Cardiac muscle cell (in vitro differentiated cells and primary cell): ENCODE data around the gene FAHD1. TPM values are rescaled to one million over a fixed set of nuclear protein-coding genes. Genes with fewer than 3 reads are reported as not detected.

ENCODE experiments used
- DNase-seq, 2 donors: peaks; one replicate each; pipeline versions ENCODE4 v3.0.0 to v3.0.0-alpha.2; 2010 to 2017; ENCODE audit warnings: low read depth in 1 of 2, low spot score in 1 of 2
- H3K27ac ChIP-seq: fragments of 200-600 bp; sonication (generic); 2 replicates; pipeline ENCODE4 v1.5.1; 2016
- H3K27me3 ChIP-seq: fragments of 200-600 bp; sonication (generic); 2 replicates; pipeline ENCODE4 v1.6.0; 2016; ENCODE audit warnings: control low read depth
- H3K36me3 ChIP-seq: fragments of 200-600 bp; sonication (generic); 2 replicates; pipeline ENCODE4 v1.5.1; 2016; ENCODE audit warnings: control low read depth
- H3K4me1 ChIP-seq: fragments of 200-600 bp; sonication (generic); 2 replicates; pipeline ENCODE4 v1.8.1; 2017; ENCODE audit warnings: low read depth, mild to moderate bottlenecking, mixed run types
- H3K4me3 ChIP-seq: fragments of 200-600 bp; sonication (generic); 2 replicates; pipeline ENCODE4 v1.5.1; 2016; ENCODE audit warnings: mild to moderate bottlenecking
- H3K9me3 ChIP-seq: fragments of 200-600 bp; sonication (generic); 2 replicates; pipeline ENCODE4 v1.5.1; 2017; ENCODE audit warnings: low read depth, mild to moderate bottlenecking, control low read depth
- polyA plus RNA-seq: library from polyadenylated mRNA; unstranded; fragments of >200 nt; fragmentation: Nextera tagmentation; extraction: Ambion mirVana; gene quantifications from 2 replicates; pipeline ENCODE4 v1.2.1, GENCODE V29; 2016
- total RNA-seq: library from RNA; depleted of rRNA; stranded (reverse); fragments of >200 nt; gene quantifications from 2 replicates; pipeline ENCODE4 v1.2.3, GENCODE V29; 2016
- TF ChIP-seq, protein P1 (sequence below): IDR thresholded peaks from 2 replicates; pipeline ENCODE4 v1.5.1; 2012; ENCODE audit warnings: low read depth, mild to moderate bottlenecking, low read length

FAHD1 gene
- total and polyA plus RNA-seq, 2 experiments from 2014 or later, result 55.3 to 73.5 TPM

DNA sequence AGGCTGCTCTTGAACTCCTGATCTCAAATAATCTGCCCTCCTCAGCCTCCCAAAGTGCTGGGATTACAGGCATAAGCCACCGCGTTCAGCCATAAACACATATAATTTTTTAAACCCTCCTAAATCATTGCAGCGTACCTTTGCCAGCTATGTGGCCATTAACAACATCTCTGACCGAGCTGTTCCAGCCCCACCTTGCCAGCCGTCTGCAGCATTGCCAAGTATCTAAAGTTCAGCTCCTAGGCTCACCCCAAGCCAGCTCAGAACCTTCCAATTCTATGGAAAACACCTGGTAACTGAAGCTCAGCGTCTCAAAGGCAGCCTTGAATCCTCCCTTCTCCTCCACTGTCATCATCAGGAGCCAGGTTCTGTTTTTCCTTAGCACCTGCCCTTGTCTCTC, 50.1 kb downstream of the FAHD1 start:
- Histone ChIP-seq H3K36me3 (no peaks in the 10 kb centered on the region), H3K4me3 (no peak overlapping the region), H3K9me3 (no peaks in the 10 kb centered on the region), H3K27ac (no peak overlapping the region), H3K27me3 (peaks cover 55% of the 10 kb centered on the region), H3K4me1 (no peaks in the 10 kb centered on the region)
- TF ChIP-seq, protein P1, sequence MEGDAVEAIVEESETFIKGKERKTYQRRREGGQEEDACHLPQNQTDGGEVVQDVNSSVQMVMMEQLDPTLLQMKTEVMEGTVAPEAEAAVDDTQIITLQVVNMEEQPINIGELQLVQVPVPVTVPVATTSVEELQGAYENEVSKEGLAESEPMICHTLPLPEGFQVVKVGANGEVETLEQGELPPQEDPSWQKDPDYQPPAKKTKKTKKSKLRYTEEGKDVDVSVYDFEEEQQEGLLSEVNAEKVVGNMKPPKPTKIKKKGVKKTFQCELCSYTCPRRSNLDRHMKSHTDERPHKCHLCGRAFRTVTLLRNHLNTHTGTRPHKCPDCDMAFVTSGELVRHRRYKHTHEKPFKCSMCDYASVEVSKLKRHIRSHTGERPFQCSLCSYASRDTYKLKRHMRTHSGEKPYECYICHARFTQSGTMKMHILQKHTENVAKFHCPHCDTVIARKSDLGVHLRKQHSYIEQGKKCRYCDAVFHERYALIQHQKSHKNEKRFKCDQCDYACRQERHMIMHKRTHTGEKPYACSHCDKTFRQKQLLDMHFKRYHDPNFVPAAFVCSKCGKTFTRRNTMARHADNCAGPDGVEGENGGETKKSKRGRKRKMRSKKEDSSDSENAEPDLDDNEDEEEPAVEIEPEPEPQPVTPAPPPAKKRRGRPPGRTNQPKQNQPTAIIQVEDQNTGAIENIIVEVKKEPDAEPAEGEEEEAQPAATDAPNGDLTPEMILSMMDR, result no peak
- no peak for DNase-seq

DNA sequence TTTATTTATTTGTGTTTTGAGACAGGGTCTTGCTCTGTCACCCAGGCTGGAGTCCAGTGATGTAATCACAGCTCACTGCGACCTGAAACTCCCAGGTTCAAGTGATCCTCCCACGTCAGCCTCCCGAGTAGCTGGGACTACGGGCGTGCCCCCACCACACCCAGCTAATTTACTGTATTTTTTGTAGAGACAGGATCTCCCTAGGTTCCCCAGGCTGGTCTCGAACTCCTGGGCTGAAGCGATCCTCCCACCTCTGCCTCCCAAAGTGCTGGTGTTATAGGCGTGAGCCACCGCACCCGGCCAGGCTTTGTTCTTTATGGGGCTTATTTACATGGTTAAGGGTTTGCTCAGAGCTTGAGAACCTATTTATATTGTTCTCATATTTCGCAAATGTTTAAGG, 50.8 kb downstream of the FAHD1 start:
- Histone ChIP-seq H3K4me1 (no peaks in the 10 kb centered on the region), H3K4me3 (no peak overlapping the region), H3K27ac (no peak overlapping the region), H3K36me3 (no peaks in the 10 kb centered on the region), H3K27me3 (peaks cover 48% of the 10 kb centered on the region), H3K9me3 (no peaks in the 10 kb centered on the region)
- DNase-seq, result no peak
- TF ChIP-seq, protein P1, result no peak

DNA sequence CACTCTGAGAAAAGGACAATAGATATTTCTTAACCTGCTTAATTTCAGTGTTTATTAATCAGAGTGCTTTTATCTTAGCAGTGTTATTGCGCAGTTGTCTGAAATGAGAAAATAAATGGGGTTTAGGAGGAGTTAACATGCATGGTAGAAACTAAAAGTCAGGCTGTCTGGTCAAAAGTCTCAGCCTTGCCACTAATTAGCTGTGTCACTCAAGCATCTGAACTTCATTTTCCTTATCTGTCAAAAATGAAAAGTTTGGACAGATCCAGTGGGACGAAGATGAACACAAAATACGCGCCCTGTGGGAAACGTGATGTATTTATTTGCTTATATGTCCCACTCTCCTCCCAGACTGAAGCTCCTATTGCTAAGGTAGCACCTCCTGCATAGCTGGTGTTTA, 51.2 kb downstream of the FAHD1 start:
- Histone ChIP-seq H3K9me3 (no peaks in the 10 kb centered on the region), H3K4me3 (no peak overlapping the region), H3K36me3 (no peaks in the 10 kb centered on the region), H3K4me1 (no peaks in the 10 kb centered on the region), H3K27me3 (peaks cover 43% of the 10 kb centered on the region), H3K27ac (no peak overlapping the region)
- TF ChIP-seq, protein P1, result no peak
- DNase-seq, result no peak

Other genes with a start within 250 kb of the FAHD1 start
- gene IFT140, start 215.1 kb upstream of the FAHD1 start, total RNA-seq, result 40.4 and 48.9 TPM in 2 replicates
- gene IFT140, start 215.1 kb upstream of the FAHD1 start, polyA plus RNA-seq, result 23.8 and 31.9 TPM in 2 replicates
- gene CRAMP1, start 214.8 kb upstream of the FAHD1 start, total RNA-seq, result 13.1 and 15.3 TPM in 2 replicates
- 7.7 and 10.3 TPM in 2 replicates for gene CRAMP1, start 214.8 kb upstream of the FAHD1 start, polyA plus RNA-seq
- gene JPT2, start 148.9 kb upstream of the FAHD1 start, total RNA-seq, result 34.5 and 45.1 TPM in 2 replicates
- 10.0 and 10.6 TPM in 2 replicates for gene JPT2, start 148.9 kb upstream of the FAHD1 start, polyA plus RNA-seq
- gene MAPK8IP3, start 121.0 kb upstream of the FAHD1 start, total RNA-seq, result 109 and 127 TPM in 2 replicates
- gene MAPK8IP3, start 121.0 kb upstream of the FAHD1 start, polyA plus RNA-seq, result 57.1 and 75.2 TPM in 2 replicates
- gene NME3, start 55.7 kb upstream of the FAHD1 start, total RNA-seq, result 72.2 and 106 TPM in 2 replicates
- gene NME3, start 55.7 kb upstream of the FAHD1 start, polyA plus RNA-seq, result 76.9 and 112 TPM in 2 replicates
- 19.3 and 42.7 TPM in 2 replicates for gene EME2, start 54.4 kb upstream of the FAHD1 start, total RNA-seq
- gene EME2, start 54.4 kb upstream of the FAHD1 start, polyA plus RNA-seq, result 13.2 and 18.7 TPM in 2 replicates
- 188 and 195 TPM in 2 replicates for gene MRPS34, start 54.1 kb upstream of the FAHD1 start, total RNA-seq
- gene MRPS34, start 54.1 kb upstream of the FAHD1 start, polyA plus RNA-seq, result 164 and 172 TPM in 2 replicates
- 90.5 and 101 TPM in 2 replicates for gene SPSB3, start 44.6 kb upstream of the FAHD1 start, total RNA-seq
- gene SPSB3, start 44.6 kb upstream of the FAHD1 start, polyA plus RNA-seq, result 81.4 and 96.4 TPM in 2 replicates
- gene NUBP2, start 44.2 kb upstream of the FAHD1 start, total RNA-seq, result 151 and 166 TPM in 2 replicates
- 121 and 138 TPM in 2 replicates for gene NUBP2, start 44.2 kb upstream of the FAHD1 start, polyA plus RNA-seq
- gene IGFALS, start 33.5 kb upstream of the FAHD1 start, total RNA-seq, result 1.2 and 2.1 TPM in 2 replicates
- gene IGFALS, start 33.5 kb upstream of the FAHD1 start, polyA plus RNA-seq, result 1.3 TPM in 1 of 2 replicates, not detected in the other
- gene HAGH, start 381 bp upstream of the FAHD1 start, total RNA-seq, result 219 and 341 TPM in 2 replicates
- gene HAGH, start 381 bp upstream of the FAHD1 start, polyA plus RNA-seq, result 163 and 169 TPM in 2 replicates
- gene MEIOB, start 45.0 kb downstream of the FAHD1 start, total RNA-seq, result 2.0 TPM in 1 of 2 replicates, not detected in the other
- 1.3 TPM in 1 of 2 replicates, not detected in the other for gene MEIOB, start 45.0 kb downstream of the FAHD1 start, polyA plus RNA-seq
- not detected in 2 replicates for gene HS3ST6, start 91.2 kb downstream of the FAHD1 start, total RNA-seq
- not detected in 2 replicates for gene HS3ST6, start 91.2 kb downstream of the FAHD1 start, polyA plus RNA-seq
- gene MSRB1, start 116.0 kb downstream of the FAHD1 start, total RNA-seq, result 13.6 and 22.4 TPM in 2 replicates
- 27.8 and 35.1 TPM in 2 replicates for gene MSRB1, start 116.0 kb downstream of the FAHD1 start, polyA plus RNA-seq
- not detected in 2 replicates for gene RPL3L, start 127.5 kb downstream of the FAHD1 start, total RNA-seq
- 0.07 and 0.28 TPM in 2 replicates for gene RPL3L, start 127.5 kb downstream of the FAHD1 start, polyA plus RNA-seq
- gene NDUFB10, start 132.3 kb downstream of the FAHD1 start, total RNA-seq, result 291 and 575 TPM in 2 replicates
- 485 and 518 TPM in 2 replicates for gene NDUFB10, start 132.3 kb downstream of the FAHD1 start, polyA plus RNA-seq
- gene RPS2, start 137.6 kb downstream of the FAHD1 start, total RNA-seq, result 2,958 and 3,550 TPM in 2 replicates
- 2,155 and 2,484 TPM in 2 replicates for gene RPS2, start 137.6 kb downstream of the FAHD1 start, polyA plus RNA-seq
- 0.21 TPM in 1 of 2 replicates, not detected in the other for gene RNF151, start 139.7 kb downstream of the FAHD1 start, total RNA-seq
- gene RNF151, start 139.7 kb downstream of the FAHD1 start, polyA plus RNA-seq, result 0.38 and 0.54 TPM in 2 replicates
- 72.4 and 94.7 TPM in 2 replicates for gene TBL3, start 144.8 kb downstream of the FAHD1 start, total RNA-seq
- gene TBL3, start 144.8 kb downstream of the FAHD1 start, polyA plus RNA-seq, result 67.3 and 82.9 TPM in 2 replicates
- 0.25 and 1.3 TPM in 2 replicates for gene NOXO1, start 154.3 kb downstream of the FAHD1 start, total RNA-seq
- gene NOXO1, start 154.3 kb downstream of the FAHD1 start, polyA plus RNA-seq, result 0.80 and 1.2 TPM in 2 replicates
- 52.8 and 53.5 TPM in 2 replicates for gene GFER, start 157.0 kb downstream of the FAHD1 start, total RNA-seq
- 43.8 and 46.9 TPM in 2 replicates for gene GFER, start 157.0 kb downstream of the FAHD1 start, polyA plus RNA-seq
- gene SYNGR3, start 162.8 kb downstream of the FAHD1 start, total RNA-seq, result 27.2 and 28.5 TPM in 2 replicates
- 21.8 and 27.1 TPM in 2 replicates for gene SYNGR3, start 162.8 kb downstream of the FAHD1 start, polyA plus RNA-seq
- 35.6 and 50.4 TPM in 2 replicates for gene ZNF598, start 182.6 kb downstream of the FAHD1 start, total RNA-seq
- 28.8 and 34.5 TPM in 2 replicates for gene ZNF598, start 182.6 kb downstream of the FAHD1 start, polyA plus RNA-seq
- gene NPW, start 192.6 kb downstream of the FAHD1 start, total RNA-seq, result 3.3 and 16.2 TPM in 2 replicates
- 13.4 and 38.6 TPM in 2 replicates for gene NPW, start 192.6 kb downstream of the FAHD1 start, polyA plus RNA-seq
- 33.0 and 34.7 TPM in 2 replicates for gene NHERF2, start 199.7 kb downstream of the FAHD1 start, total RNA-seq
- gene NHERF2, start 199.7 kb downstream of the FAHD1 start, polyA plus RNA-seq, result 37.4 and 50.7 TPM in 2 replicates
- gene NTHL1, start 220.6 kb downstream of the FAHD1 start, total RNA-seq, result 61.1 and 61.3 TPM in 2 replicates
- 51.3 and 62.7 TPM in 2 replicates for gene NTHL1, start 220.6 kb downstream of the FAHD1 start, polyA plus RNA-seq
- gene TSC2, start 220.8 kb downstream of the FAHD1 start, total RNA-seq, result 103 and 152 TPM in 2 replicates
- 123 and 142 TPM in 2 replicates for gene TSC2, start 220.8 kb downstream of the FAHD1 start, polyA plus RNA-seq